Endothelial cell of umbilical vein (primary cell): ENCODE data around the gene ZBTB39. TPM values are rescaled to one million over a fixed set of nuclear protein-coding genes. Genes with fewer than 3 reads are reported as not detected.

Experiments used
- BruUV-seq: library from RNA; stranded (reverse); fragments of 400-500 nt; replicated peaks from 2 replicates; lab custom pipeline; 2021; lab: Mats Ljungman, UMichigan
- CTCF ChIA-PET: fragments of 300-600, 350-600 bp; sonication (Branson Sonifier 250); formaldehyde crosslinking; loops from one replicate; lab custom pipeline; 2021; ENCODE audit warnings: antibody characterized with exemption, inconsistent platforms; lab: Charles Lee
- POLR2A ChIA-PET: fragments of 300-600, 350-600 bp; sonication (Branson Sonifier 250); formaldehyde crosslinking; loops from one replicate; lab custom pipeline; 2021; ENCODE audit warnings: antibody characterized with exemption, inconsistent platforms; lab: Charles Lee
- DNase-seq: peaks from one replicate; pipeline ENCODE4 v3.0.0-alpha.2; 2011; ENCODE audit warnings: low read depth, low spot score
- FAIRE-seq: peaks from 2 replicates; lab custom pipeline; 2011; peaks lifted over from hg19 to GRCh38; lab: Jason Lieb, UNC
- H2AFZ ChIP-seq: 2 replicates; pipeline ENCODE4 v1.6.0; 2012; ENCODE audit warnings: low read depth, low read length, control low read depth, inconsistent platforms
- H3K27ac ChIP-seq: 2 replicates; pipeline ENCODE4 v1.5.1; 2011; ENCODE audit warnings: low read depth, mild to moderate bottlenecking, control low read depth, low read length, moderate library complexity; ENCODE audit not compliant: insufficient read depth
- H3K27me3 ChIP-seq, 2 experiments: 2 replicates each; pipeline versions ENCODE4 v1.6.0 to v1.6.1; 2011; ENCODE audit warnings: low read length in 2 of 2, mixed read lengths in 1 of 2; ENCODE audit not compliant: control insufficient read depth in 2 of 2, insufficient read depth in 2 of 2
- H3K36me3 ChIP-seq, 2 experiments: 2 replicates in 1 of 2; 3 replicates in 1 of 2; pipeline ENCODE4 v1.5.1; 2011; ENCODE audit warnings: low read length in 2 of 2, mild to moderate bottlenecking in 1 of 2, moderate library complexity in 1 of 2; ENCODE audit not compliant: control insufficient read depth in 2 of 2, insufficient read depth in 2 of 2; ENCODE audit errors: extremely low read depth in 1 of 2
- H3K4me1 ChIP-seq: 3 replicates; pipeline ENCODE4 v1.5.1; 2011; ENCODE audit warnings: mild to moderate bottlenecking, low read length; ENCODE audit not compliant: control insufficient read depth, insufficient read depth; ENCODE audit errors: extremely low read depth
- H3K4me2 ChIP-seq: 2 replicates; pipeline ENCODE4 v1.6.1; 2011; ENCODE audit warnings: low read length, control low read depth, mixed read lengths; ENCODE audit not compliant: insufficient read depth
- H3K4me3 ChIP-seq, 3 experiments: fragments of 200-600 bp in 1 of 3; sonication (generic), shearing (Covaris generic) in 1 of 3; replicated peaks in 1 of 3; 2 replicates each; pipeline ENCODE4 v1.5.1; 2011 to 2016; ENCODE audit warnings: control low read depth in 3 of 3, low read length in 3 of 3, mild to moderate bottlenecking in 2 of 3, inconsistent platforms in 1 of 3, low read depth in 1 of 3, moderate library complexity in 1 of 3; ENCODE audit not compliant: insufficient read depth in 1 of 3
- H3K79me2 ChIP-seq: 2 replicates; pipeline ENCODE4 v1.6.0; 2012; ENCODE audit warnings: low read length, inconsistent platforms; ENCODE audit not compliant: control insufficient read depth, insufficient read depth
- H3K9ac ChIP-seq: replicated peaks from 2 replicates; pipeline ENCODE3; 2011; ENCODE audit warnings: low read length, control low read depth; ENCODE audit not compliant: insufficient read depth; ENCODE audit errors: extremely low read depth
- H3K9me1 ChIP-seq: replicated peaks from 3 replicates; pipeline ENCODE4 v1.6.0; 2011; ENCODE audit warnings: mild to moderate bottlenecking, low read length; ENCODE audit not compliant: control insufficient read depth, insufficient read depth; ENCODE audit errors: extremely low read depth
- H3K9me3 ChIP-seq: replicated peaks from 2 replicates; pipeline ENCODE4 v1.5.1; 2012; ENCODE audit warnings: low read length, inconsistent platforms; ENCODE audit not compliant: control insufficient read depth, insufficient read depth
- H4K20me1 ChIP-seq: replicated peaks from 2 replicates; pipeline ENCODE3; 2011; ENCODE audit warnings: mild to moderate bottlenecking, low read length; ENCODE audit not compliant: control insufficient read depth, insufficient read depth; ENCODE audit errors: extremely low read depth
- EZH2 ChIP-seq: IDR thresholded peaks from 2 replicates; pipeline ENCODE4 v1.6.1; 2012; ENCODE audit warnings: borderline replicate concordance, low read depth, mild to moderate bottlenecking, moderate library complexity, low read length, inconsistent platforms; ENCODE audit not compliant: severe bottlenecking
- GATA2 ChIP-seq: IDR thresholded peaks from 2 replicates; pipeline ENCODE4 v1.7.0; 2011; ENCODE audit warnings: low read depth, mild to moderate bottlenecking, moderate library complexity, mixed read lengths, low read length; ENCODE audit not compliant: insufficient read length, insufficient read depth
- JUN ChIP-seq: IDR thresholded peaks from 2 replicates; pipeline ENCODE4 v1.6.1; 2011; ENCODE audit warnings: borderline replicate concordance, low read depth; ENCODE audit not compliant: insufficient read length, insufficient read depth
- POLR2AphosphoS5 ChIP-seq: IDR thresholded peaks from 2 replicates; pipeline ENCODE4 v1.6.1; 2012; ENCODE audit warnings: low read depth, mild to moderate bottlenecking, control low read depth, low read length, moderate library complexity; ENCODE audit not compliant: insufficient read depth
- dilution Hi-C: fragments of 300-500 bp; cut with MboI; formaldehyde crosslinking; loops from one replicate; pipeline ENCODE4 v1.15.0; 2019; ENCODE audit warnings: low sequenced_read_pairs; ENCODE audit not compliant: extremely low pct_ligation_motif_present
- intact Hi-C: fragments of 100-400 bp; cut with micrococcal nuclease; formaldehyde crosslinking; loops from one replicate; pipeline ENCODE4 v1.10.0; 2022
- polyA plus RNA-seq, 4 experiments: library from polyadenylated mRNA; depleted of rRNA in 3 of 4; stranded (reverse) in 3 of 4; unstranded in 1 of 4; fragments of >200 nt; gene quantifications; 2 replicates each; pipeline versions ENCODE4 v1.2.1 to v1.2.3, GENCODE V29; 2011 to 2012; ENCODE audit warnings: missing spikeins in 1 of 4
- total RNA-seq: library from RNA; stranded (reverse); gene quantifications from 2 replicates; pipeline ENCODE4 v1.2.3, GENCODE V29; 2021
- TF ChIP-seq, protein P1 (sequence below), 2 donors: IDR thresholded peaks; 1 replicate in 1 of 2; 2 replicates in 1 of 2; pipeline ENCODE4 v1.5.1; 2011; ENCODE audit warnings: low read length in 2 of 2, mild to moderate bottlenecking in 2 of 2, moderate library complexity in 2 of 2, control low read depth in 1 of 2, inconsistent platforms in 1 of 2, low read depth in 1 of 2; ENCODE audit not compliant: insufficient read depth in 1 of 2; ENCODE audit errors: extremely low read depth in 1 of 2

The ZBTB39 gene
- total and polyA plus RNA-seq, 2 donors (not counting 3 experiments of a cell fraction or from before 2014, with no cell fraction given), result 5.9 to 8.5 TPM

DNA sequence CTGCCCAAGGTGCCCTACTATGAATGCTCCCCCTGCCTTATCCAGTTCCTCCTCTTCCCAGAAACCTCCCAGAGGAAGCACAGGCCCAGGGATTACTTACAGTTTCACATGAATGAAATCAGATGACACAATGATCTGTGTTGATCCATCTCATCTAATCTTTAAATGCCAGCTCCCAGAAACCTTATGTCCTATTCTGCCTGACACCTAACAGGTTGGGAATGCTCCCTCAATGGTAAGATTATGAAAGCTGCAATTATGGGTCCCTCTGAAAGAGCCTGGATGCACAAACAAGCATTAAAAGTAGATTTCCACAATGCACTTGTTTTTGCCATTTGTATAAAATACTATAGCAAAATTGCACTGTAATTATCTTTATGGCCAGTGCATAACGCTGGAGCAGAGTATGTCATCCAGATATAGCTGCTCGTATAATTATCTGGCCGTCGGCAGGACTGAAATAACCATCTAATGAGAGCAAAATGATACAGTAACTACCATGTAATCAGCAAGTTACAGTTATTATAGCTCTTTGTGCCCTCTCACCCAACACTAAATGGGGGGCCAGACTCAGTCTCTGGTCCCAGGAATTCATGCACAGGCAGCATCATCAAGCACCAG is 4.4 kb upstream of the ZBTB39 start:
- H3K79me2 ChIP-seq, result peaks cover 3% of the 10 kb centered on the region
- H2AFZ ChIP-seq, result no peak overlapping the region
- H3K27ac ChIP-seq, result no peak overlapping the region
- BruUV-seq, result no TSS peak
- no peak overlapping the region for H3K9ac ChIP-seq
- POLR2A ChIA-PET, result no interaction called here
- peaks cover 2% of the 10 kb centered on the region for H3K4me1 ChIP-seq
- H4K20me1 ChIP-seq, result no peaks in the 10 kb centered on the region
- DNase-seq (no peak), FAIRE-seq (no peak)
- dilution Hi-C loops, result no loop called here
- no peak overlapping the region for H3K4me2 ChIP-seq
- no peak overlapping the region for H3K4me3 ChIP-seq
- no peaks in the 10 kb centered on the region for H3K36me3 ChIP-seq
- no peaks in the 10 kb centered on the region for H3K9me3 ChIP-seq
- CTCF ChIA-PET, result interaction anchor here (1.0 to 1.4 kb wide), 4 partner anchors 23 to 102 kb away, joined by 3 to 6 read pairs (median 4); no protein-coding TSS in a partner anchor
- TF ChIP-seq JUN, result no peak
- TF ChIP-seq GATA2, result no peak
- TF ChIP-seq, protein P1, sequence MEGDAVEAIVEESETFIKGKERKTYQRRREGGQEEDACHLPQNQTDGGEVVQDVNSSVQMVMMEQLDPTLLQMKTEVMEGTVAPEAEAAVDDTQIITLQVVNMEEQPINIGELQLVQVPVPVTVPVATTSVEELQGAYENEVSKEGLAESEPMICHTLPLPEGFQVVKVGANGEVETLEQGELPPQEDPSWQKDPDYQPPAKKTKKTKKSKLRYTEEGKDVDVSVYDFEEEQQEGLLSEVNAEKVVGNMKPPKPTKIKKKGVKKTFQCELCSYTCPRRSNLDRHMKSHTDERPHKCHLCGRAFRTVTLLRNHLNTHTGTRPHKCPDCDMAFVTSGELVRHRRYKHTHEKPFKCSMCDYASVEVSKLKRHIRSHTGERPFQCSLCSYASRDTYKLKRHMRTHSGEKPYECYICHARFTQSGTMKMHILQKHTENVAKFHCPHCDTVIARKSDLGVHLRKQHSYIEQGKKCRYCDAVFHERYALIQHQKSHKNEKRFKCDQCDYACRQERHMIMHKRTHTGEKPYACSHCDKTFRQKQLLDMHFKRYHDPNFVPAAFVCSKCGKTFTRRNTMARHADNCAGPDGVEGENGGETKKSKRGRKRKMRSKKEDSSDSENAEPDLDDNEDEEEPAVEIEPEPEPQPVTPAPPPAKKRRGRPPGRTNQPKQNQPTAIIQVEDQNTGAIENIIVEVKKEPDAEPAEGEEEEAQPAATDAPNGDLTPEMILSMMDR (IDR thresholded peaks at IDR 0.05; ENCODE audit: extremely low read depth in 1 of 2, insufficient read depth in 1 of 2, low read depth in 1 of 2, low read length in 2 of 2), result no peak
- TF ChIP-seq POLR2AphosphoS5, result no peak
- no peak for TF ChIP-seq EZH2
- H3K9me1 ChIP-seq, result no peaks in the 10 kb centered on the region
- intact Hi-C loops, result no loop called here
- peaks cover 21 to 24% of the 10 kb centered on the region in 2 experiments for H3K27me3 ChIP-seq
